ENCODE measurements around the gene UQCR11. TPM values are rescaled to one million over a fixed set of nuclear protein-coding genes. Genes with fewer than 3 reads are reported as not detected.
A peak's percentile ranks its signal among the peaks of the same experiment; 100 is the strongest.

UQCR11 gene
- total RNA-seq, 4 donors from 2014 or later, result 111 to 152 (median 132) TPM

DNA sequence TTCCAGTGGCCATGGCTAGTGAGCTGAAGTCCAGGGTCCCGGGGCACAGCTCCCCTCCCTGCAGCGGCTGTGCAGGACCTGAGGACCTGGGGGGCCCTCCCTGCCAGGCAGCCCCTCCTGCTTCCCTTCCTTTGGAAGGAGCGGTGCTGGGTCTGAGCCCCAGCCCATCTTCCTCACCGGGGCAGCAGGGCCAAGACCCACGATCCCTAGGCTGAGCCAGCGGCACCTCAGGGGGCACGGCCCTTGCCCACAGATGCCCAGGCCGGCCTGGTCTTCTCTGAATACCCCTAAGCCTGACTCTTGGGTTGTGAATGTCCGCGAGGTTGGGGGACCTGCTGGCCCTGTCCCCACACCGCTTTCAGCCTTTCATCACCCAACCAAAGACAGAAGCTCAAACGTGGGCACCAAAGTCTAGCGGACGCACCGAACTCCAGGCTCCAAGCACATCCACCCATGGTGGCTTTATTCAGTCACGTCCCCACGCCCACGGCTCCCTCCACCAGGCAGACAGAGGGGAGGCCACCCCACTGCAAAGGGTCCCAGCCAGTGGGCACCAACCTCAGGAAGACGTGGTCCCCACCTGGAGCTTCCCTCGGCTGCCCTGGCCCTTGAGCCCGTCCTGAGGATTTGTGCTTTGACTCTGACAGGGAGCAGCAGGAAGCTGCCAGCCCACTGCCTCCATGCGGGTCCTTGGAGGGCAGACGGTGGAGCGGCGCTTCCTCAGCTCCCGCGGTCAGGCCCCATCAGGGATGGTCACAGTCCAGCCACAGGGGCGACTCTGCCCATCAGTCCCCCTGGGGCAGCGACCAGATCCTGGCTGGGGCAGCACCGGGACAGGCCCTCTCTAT is 28.8 kb downstream of the UQCR11 start:
- Histone ChIP-seq H3K4me1 (peaks cover 0 to 10% (median 0%) of the 10 kb centered on the region in 4 donors), H3K27me3 (no peaks in the 10 kb centered on the region), H3K27ac (replicated peaks in 1 of 4) (peak overlapping the region in 1 of 4 donors; percentile 18), H3K36me3 (peaks cover 27 to 54% (median 52%) of the 10 kb centered on the region in 4 donors), H3K9me3 (no peaks in the 10 kb centered on the region), H3K4me3 (no peak overlapping the region)
- 88% methylated on average over 21 of the region's 30 CpGs for WGBS
- TF ChIP-seq, protein P1, sequence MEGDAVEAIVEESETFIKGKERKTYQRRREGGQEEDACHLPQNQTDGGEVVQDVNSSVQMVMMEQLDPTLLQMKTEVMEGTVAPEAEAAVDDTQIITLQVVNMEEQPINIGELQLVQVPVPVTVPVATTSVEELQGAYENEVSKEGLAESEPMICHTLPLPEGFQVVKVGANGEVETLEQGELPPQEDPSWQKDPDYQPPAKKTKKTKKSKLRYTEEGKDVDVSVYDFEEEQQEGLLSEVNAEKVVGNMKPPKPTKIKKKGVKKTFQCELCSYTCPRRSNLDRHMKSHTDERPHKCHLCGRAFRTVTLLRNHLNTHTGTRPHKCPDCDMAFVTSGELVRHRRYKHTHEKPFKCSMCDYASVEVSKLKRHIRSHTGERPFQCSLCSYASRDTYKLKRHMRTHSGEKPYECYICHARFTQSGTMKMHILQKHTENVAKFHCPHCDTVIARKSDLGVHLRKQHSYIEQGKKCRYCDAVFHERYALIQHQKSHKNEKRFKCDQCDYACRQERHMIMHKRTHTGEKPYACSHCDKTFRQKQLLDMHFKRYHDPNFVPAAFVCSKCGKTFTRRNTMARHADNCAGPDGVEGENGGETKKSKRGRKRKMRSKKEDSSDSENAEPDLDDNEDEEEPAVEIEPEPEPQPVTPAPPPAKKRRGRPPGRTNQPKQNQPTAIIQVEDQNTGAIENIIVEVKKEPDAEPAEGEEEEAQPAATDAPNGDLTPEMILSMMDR (IDR thresholded peaks at IDR 0.05), result no peak
- no peak for TF ChIP-seq EP300 (IDR thresholded peaks at IDR 0.05)
- no peak for TF ChIP-seq POLR2A (IDR thresholded peaks at IDR 0.05; ENCODE audit: low read depth)
- TF ChIP-seq POLR2AphosphoS5 (IDR thresholded peaks at IDR 0.05), result no peak
- DNase-seq (ENCODE audit: extremely low spot score), result no peak
- intact Hi-C loops (cut with DNase I), result no loop called here

DNA sequence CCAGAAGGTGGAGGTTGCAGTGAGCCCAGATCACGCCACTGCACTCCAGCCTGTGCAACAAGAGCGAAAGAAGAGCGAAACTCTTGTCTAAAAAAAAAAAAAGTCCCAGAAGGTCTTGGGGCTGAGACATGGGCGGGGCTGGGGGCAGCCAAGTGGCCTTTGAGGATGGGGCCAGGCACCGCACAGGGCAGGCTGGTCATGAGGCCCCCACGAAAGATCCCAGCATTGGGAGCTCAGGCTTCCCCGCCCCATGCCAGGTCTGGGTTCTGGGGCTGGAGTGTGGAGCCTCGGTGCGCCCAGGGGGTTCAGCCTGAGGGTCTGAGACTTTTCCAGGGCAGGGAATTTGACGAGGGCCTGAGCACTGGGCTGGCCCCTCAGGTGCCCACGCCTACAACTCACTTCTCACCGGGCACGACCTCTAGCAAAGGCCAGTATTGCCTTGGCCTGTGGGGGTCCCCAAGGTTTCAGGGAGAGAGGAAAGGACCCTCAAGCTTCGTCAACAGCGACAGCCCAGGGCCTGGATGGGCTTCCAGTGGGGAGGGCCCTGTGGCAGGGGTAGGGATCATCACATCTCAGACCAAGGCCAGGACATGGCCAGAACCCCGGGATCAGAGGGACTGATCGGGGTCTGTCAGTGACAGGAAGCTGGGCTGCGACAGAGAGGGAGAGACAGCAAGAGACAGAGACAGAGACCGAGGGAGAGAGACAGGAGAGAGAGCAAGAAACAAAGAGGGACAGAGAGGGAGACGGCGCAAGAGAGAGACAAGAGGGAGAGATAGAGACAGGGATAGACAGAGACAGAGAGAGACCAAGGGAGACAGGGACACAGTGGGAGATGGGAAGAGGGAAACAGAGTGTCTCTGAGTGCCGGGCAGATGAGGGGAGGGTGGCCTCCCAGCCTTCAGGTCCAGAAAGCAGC is 29.7 kb downstream of the UQCR11 start:
- Histone ChIP-seq H3K36me3 (peaks cover 18 to 45% (median 43%) of the 10 kb centered on the region in 4 donors), H3K27ac (replicated peaks in 1 of 4) (no peak overlapping the region), H3K9me3 (no peaks in the 10 kb centered on the region), H3K4me3 (no peak overlapping the region), H3K4me1 (peaks cover 0 to 10% (median 0%) of the 10 kb centered on the region in 4 donors), H3K27me3 (no peaks in the 10 kb centered on the region)
- no peak for TF ChIP-seq POLR2AphosphoS5 (IDR thresholded peaks at IDR 0.05)
- TF ChIP-seq, protein P1 (IDR thresholded peaks at IDR 0.05), result no peak
- no peak for TF ChIP-seq EP300 (IDR thresholded peaks at IDR 0.05)
- no peak for TF ChIP-seq POLR2A (IDR thresholded peaks at IDR 0.05; ENCODE audit: low read depth)
- 87% methylated on average over 15 of the region's 22 CpGs for WGBS
- DNase-seq (ENCODE audit: extremely low spot score), result no peak
- intact Hi-C loops (cut with DNase I), result no loop called here

DNA sequence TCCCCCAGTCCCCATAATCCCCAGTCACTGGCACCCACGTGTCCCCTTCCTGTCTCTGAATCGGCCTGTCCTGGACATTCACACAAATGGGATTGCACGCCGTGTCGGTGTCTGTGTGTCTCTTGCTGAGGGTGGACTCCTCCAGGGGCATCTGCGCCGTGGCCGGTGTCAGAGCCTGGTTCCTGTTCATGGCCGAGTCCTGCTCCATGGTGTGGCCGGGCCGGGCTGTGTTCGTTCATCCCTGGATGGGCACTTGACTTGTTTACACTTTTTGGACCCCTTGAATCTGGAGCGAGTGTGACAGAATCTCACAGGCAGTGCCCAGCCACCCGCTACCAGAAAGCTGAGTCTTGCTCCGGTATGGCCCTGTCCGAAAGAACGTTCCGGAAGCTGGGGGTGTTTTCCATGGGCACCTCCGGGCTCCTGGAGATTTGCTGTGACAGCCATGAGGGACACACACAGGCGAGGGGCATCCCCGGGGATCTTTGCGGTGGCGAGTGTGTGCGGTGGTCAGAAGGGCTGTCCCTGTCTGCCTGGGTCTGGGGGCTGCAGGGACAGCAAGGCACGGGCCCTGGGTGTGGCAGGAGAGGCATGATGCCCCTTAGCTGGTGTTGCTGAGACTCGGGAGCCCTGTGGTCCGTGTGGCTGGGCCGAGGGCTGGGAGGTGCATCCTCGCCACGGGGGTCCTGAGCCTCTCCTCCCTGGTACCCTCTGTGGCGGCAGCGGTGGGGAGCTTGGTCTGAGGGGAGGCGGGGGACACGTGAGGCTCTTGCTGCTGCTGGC is 30.7 kb downstream of the UQCR11 start:
- TF ChIP-seq POLR2AphosphoS5 (IDR thresholded peaks at IDR 0.05) (no peak), POLR2A (IDR thresholded peaks at IDR 0.05; ENCODE audit: low read depth) (no peak), EP300 (IDR thresholded peaks at IDR 0.05) (no peak)
- TF ChIP-seq, protein P1 (IDR thresholded peaks at IDR 0.05), result no peak
- no peak for DNase-seq (ENCODE audit: extremely low spot score)

DNA sequence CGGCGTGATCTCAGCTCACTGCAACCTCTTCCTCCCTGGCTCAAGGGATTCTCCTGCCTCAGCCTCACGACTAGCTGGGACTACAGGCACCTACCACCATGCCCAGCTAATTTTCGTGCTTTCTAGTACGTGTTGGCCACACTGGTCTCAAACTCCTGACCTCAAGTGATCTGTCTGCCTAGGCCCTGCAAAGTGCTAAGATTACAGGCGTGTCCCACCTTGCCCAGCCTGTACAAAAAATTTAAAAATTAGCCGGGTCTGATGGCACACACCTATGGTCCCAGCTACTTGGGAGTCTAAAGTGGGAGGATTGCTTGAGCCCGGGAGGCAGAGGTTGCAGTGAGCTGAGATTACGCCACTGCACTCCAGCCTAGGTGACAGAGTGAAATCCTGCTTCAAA is 32.5 kb downstream of the UQCR11 start:
- no peak overlapping the region for H3K4me3 ChIP-seq
- H3K27ac ChIP-seq (replicated peaks in 1 of 4), result no peak overlapping the region
- TF ChIP-seq EP300 (IDR thresholded peaks at IDR 0.05) (no peak), POLR2AphosphoS5 (IDR thresholded peaks at IDR 0.05) (no peak), POLR2A (IDR thresholded peaks at IDR 0.05; ENCODE audit: low read depth) (no peak)
- TF ChIP-seq, protein P1 (IDR thresholded peaks at IDR 0.05), result no peak
- WGBS, result 80% methylated on average over 9 of the region's 9 CpGs
- DNase-seq (ENCODE audit: extremely low spot score), result no peak
- peaks cover 5 to 20% (median 7%) of the 10 kb centered on the region in 4 donors for H3K4me1 ChIP-seq
- intact Hi-C loops (cut with DNase I), result no loop called here
- peaks cover 5 to 18% (median 17%) of the 10 kb centered on the region in 4 donors for H3K36me3 ChIP-seq
- H3K27me3 ChIP-seq, result no peaks in the 10 kb centered on the region
- no peaks in the 10 kb centered on the region for H3K9me3 ChIP-seq

More for the DNA sequence above, 30.7 kb downstream of the UQCR11 start:
- Histone ChIP-seq H3K27ac (replicated peaks in 1 of 4) (no peak overlapping the region), H3K36me3 (peaks cover 10 to 34% (median 33%) of the 10 kb centered on the region in 4 donors), H3K9me3 (no peaks in the 10 kb centered on the region), H3K4me1 (peaks cover 0 to 10% (median 0%) of the 10 kb centered on the region in 4 donors), H3K4me3 (no peak overlapping the region), H3K27me3 (no peaks in the 10 kb centered on the region)
- intact Hi-C loops (cut with DNase I), result no loop called here
- 84% methylated on average over 21 of the region's 34 CpGs for WGBS

Data from esophagus muscularis mucosa (tissue), 4 donors.